22Rv1 (cell line): Measurements from ENCODE around the gene PODN.

ENCODE experiments used
- H3K27ac ChIP-seq: fragments of 450-650 bp; 2 replicates; pipeline ENCODE4 v1.5.1; 2017
- ZFX ChIP-seq: fragments of 450-650 bp; IDR thresholded peaks from 2 replicates; pipeline ENCODE4 v1.6.1; 2017; ENCODE audit warnings: antibody characterized with exemption, borderline replicate concordance
- TF ChIP-seq, protein P1 (sequence below): fragments of 450-650 bp; IDR thresholded peaks from 2 replicates; pipeline ENCODE4 v1.5.1; 2017; ENCODE audit warnings: mild to moderate bottlenecking

Gene PODN, protein sequence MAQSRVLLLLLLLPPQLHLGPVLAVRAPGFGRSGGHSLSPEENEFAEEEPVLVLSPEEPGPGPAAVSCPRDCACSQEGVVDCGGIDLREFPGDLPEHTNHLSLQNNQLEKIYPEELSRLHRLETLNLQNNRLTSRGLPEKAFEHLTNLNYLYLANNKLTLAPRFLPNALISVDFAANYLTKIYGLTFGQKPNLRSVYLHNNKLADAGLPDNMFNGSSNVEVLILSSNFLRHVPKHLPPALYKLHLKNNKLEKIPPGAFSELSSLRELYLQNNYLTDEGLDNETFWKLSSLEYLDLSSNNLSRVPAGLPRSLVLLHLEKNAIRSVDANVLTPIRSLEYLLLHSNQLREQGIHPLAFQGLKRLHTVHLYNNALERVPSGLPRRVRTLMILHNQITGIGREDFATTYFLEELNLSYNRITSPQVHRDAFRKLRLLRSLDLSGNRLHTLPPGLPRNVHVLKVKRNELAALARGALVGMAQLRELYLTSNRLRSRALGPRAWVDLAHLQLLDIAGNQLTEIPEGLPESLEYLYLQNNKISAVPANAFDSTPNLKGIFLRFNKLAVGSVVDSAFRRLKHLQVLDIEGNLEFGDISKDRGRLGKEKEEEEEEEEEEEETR

DNA sequence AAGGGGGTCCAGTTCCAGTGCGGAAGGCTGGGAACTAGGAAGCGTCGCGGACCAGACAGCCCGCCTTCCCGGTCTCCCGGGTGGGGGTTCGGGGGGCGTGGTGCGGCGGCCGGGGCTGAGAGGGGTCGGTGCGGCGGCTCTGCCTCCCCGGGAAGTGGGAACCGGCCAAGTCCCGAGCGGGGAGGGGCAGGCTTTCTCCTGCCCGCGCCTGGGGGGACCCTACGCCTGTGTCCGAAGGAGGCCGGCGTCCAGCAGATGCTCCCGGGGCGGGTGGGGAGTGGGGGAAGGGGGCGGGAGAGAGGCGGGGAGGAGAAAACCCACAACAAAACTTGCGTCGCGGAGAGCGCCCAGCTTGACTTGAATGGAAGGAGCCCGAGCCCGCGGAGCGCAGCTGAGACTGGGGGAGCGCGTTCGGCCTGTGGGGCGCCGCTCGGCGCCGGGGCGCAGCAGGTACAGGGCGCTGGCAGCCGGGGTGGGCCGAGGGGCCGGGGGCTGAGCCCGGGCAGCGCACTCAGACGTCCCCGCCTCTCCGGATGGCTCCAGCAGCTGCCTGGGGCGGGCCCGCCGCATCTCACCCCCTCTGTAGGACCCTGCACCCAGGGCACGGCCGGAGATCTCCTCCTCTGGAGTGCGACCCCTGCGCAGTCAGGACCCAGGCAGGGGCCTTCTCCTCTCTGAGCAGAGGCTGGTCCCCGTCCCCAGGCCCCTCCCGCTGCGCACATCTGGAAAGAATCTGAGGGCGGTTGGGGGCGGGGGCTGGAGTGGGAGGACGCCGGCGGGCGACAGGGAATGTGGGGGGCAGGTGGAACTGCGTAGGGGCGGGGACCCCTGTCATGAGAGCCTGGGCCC is at the start of gene PODN:
Gene PODN (plus strand): TSS at position 355 of the 849 bp plus-strand sequence. CDS start 7,643 bp downstream, outside the sequence.
- H3K27ac ChIP-seq: no peak within 1 kb of the TSS
- TF ChIP-seq, protein P1, sequence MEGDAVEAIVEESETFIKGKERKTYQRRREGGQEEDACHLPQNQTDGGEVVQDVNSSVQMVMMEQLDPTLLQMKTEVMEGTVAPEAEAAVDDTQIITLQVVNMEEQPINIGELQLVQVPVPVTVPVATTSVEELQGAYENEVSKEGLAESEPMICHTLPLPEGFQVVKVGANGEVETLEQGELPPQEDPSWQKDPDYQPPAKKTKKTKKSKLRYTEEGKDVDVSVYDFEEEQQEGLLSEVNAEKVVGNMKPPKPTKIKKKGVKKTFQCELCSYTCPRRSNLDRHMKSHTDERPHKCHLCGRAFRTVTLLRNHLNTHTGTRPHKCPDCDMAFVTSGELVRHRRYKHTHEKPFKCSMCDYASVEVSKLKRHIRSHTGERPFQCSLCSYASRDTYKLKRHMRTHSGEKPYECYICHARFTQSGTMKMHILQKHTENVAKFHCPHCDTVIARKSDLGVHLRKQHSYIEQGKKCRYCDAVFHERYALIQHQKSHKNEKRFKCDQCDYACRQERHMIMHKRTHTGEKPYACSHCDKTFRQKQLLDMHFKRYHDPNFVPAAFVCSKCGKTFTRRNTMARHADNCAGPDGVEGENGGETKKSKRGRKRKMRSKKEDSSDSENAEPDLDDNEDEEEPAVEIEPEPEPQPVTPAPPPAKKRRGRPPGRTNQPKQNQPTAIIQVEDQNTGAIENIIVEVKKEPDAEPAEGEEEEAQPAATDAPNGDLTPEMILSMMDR: no peak
- no peak for TF ChIP-seq ZFX

DNA sequence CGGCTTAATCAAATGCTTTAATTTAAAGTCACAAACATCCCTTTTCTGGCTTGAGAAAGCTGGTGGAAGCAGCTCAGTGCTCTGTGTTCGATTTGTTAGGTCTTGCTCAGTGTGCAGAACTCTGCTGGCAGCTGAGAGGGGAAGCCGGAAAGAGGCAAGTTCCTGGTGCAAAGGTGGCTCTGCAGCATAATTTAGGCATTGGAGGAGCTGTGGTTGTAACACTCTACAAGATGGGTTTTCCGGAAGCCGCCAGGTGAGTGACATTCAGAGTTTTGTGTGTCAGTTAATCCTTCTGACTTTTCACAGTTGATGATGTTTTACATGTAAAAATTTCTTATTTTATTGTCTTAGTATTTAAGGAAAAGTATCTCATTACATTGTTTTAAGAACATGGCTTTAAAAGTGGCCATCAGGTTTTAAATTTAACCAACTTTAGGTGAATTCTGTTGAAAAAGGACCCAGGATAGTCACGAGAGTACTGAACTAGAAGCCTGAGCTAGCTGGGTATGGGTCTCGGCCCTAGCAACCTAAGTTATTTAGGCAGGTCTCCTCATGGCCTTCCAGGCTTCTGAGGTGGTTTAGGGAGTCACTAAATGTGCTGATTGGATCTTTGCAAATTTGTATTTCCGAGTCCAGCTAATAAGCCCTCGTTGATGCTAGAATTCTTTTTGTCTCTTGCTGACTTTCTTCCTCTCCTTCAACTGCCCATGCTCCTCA is 47.1 kb upstream of the PODN start:
- peak overlapping the region; percentile 69 for H3K27ac ChIP-seq
- no peak for TF ChIP-seq ZFX
- TF ChIP-seq, protein P1: no peak

DNA sequence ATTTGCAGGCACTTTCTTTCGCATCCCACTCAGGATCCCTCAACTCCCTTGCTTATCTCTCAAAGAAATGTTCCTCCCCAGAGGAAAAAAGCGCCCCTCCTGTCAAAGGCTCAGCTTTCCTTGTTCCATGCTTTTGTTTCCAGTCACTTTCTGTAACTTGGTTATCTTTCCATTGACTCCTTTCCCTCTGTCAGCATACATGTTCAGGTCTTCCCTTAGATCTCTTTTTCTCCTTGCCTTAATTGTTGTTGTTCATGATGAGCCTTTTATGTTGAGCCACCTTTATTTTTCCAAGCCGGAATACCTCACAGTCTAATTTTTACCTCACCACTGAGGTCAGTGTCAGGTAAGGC is 46.5 kb upstream of the PODN start:
- peak overlapping the region; percentile 69 for H3K27ac ChIP-seq
- TF ChIP-seq, protein P1: no peak
- no peak for TF ChIP-seq ZFX

DNA sequence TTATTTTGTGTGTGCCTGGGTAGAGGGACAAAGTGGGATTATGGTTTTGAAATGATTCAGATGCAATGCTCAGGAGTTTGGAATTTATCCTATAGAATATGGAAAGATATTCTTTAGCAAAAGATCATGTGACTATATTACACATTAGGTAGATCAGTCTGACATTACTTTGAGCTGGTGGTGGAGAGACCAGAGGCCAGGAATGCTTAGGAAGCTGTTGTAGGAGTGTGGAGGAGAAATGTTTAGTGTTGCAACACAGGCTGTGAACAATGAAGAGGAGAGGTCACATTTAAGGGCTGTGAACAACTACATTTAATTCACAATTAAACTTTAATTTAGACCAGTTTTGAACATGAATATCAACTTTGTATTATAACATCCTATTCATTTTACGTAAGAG is 45.3 kb upstream of the PODN start:
- no peak for TF ChIP-seq ZFX
- TF ChIP-seq, protein P1: no peak
- H3K27ac ChIP-seq: no peak overlapping the region

DNA sequence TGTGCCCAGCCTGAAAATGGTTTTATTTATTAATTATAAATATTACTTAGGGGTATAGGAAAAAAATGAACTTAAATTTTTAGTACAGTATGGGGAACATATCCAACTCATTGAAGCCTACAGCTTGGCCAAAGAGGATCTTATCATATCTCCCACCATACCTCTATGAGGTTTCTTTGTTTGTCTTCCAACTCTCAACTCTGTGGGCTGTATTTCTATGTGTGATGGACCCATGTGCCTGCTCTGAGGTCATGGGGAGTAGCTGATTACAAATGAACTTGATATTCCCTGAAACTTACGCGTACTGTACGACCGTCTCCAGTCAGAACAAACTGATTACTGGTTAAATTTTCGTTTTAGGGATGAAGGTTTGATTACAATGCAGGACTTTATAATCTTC is 41.4 kb upstream of the PODN start:
- TF ChIP-seq ZFX: no peak
- TF ChIP-seq, protein P1: no peak
- H3K27ac ChIP-seq: no peak overlapping the region

DNA sequence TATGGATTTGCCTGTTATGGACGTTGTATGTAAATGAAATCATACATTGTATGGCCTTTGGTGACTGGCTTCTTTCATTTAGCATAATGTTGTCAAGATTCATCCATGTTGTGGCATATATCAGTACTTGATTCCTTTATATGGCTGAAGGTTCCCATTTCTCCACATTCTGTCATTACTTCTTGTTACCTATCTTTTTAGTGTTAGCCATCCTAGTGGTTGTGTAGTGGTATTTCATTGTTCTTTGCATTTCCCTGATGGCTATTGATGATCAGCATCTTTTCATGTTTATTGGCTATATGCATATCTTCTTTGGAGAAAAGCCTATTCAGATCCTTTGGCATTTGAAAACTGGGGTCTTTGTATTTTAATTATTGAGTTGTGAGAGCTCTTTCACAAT is 39.8 kb upstream of the PODN start:
- TF ChIP-seq, protein P1: no peak
- TF ChIP-seq ZFX: no peak
- H3K27ac ChIP-seq: no peak overlapping the region
